Body of pancreas (tissue), 4 donors: Measurements from ENCODE around the gene KANK3.

Source experiments
- CTCF ChIP-seq, 7 experiments: fragments of 450-650 bp in 4 of 7; fragments of 200-600 bp in 3 of 7; sonication (generic) in 3 of 7; IDR thresholded peaks; one replicate each; pipeline ENCODE4 v1.5.1; 2016 to 2019; ENCODE audit warnings: antibody characterized with exemption in 7 of 7
- POLR2A ChIP-seq, 3 donors: fragments of 450-650 bp; IDR thresholded peaks; one replicate each; pipeline ENCODE4 v1.6.1; 2016; ENCODE audit warnings: antibody characterized with exemption in 3 of 3, mild to moderate bottlenecking in 2 of 3

DNA sequence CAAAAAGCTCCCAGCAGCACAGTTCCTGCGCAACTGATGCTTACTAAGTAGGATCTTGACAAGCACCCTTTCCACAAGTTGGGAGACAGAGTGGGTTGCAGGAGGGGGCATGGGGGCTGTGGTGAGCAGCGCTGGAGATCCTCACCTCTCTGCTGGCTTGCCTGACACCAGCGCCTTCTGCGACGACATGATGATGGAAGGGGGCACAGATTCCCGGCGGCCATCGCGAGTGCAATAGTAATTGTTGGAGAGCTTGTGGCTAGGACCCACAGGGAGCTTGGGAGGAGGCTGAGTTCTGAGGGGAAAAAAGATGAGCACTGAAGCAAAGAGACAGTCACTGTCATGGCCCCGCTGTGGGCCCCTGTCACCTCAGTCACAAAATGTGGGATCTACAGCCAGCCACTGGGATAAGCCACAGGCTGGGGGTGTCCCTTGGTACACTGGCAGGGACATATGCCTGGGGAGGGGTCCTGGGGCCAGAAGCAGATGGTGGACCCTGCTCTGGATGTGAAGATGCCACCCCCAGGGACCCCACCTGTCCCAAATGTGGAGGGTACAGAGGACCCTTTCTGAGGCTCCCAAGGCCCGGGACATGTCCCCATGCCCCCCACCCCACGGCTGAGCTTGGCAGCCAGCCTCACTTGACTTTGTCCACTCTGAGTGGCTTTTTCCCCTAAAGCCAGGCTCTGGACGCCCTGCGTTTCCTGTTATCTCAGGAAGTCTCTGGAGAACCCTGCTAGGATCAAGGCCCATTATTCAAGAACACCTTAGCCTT is 26.5 kb downstream of the KANK3 start:
- no peak for TF ChIP-seq POLR2A (IDR thresholded peaks at IDR 0.05)
- no peak for TF ChIP-seq CTCF (IDR thresholded peaks at IDR 0.05)
